ENCODE data around the gene CSRNP3. TPM values are rescaled to one million over a fixed set of nuclear protein-coding genes. Genes with fewer than 3 reads are reported as not detected.
A peak's percentile ranks its signal among the peaks of the same experiment; 100 is the strongest.

The CSRNP3 gene
- total RNA-seq, 2 donors from 2014 or later, result 2.3 to 5.9 TPM

- intact Hi-C loops (cut with DNase I), result no loop called here
- TF ChIP-seq CTCF (IDR thresholded peaks at IDR 0.05) (no peak), POLR2A (IDR thresholded peaks at IDR 0.05) (no peak)
- peak in 1 of 4 donors; percentile 3 for DNase-seq
- WGBS, 2 donors, result 70 to 78% methylated on average over 3 of the region's 3 CpGs
- H3K27me3 ChIP-seq, result no peaks in the 10 kb centered on the region
- no peaks in the 10 kb centered on the region for H3K9me3 ChIP-seq
- H3K4me1 ChIP-seq, result no peaks in the 10 kb centered on the region
- H3K27ac ChIP-seq, result no peak overlapping the region
- no peaks in the 10 kb centered on the region for H3K36me3 ChIP-seq (replicated peaks in 1 of 2; ENCODE audit: insufficient read depth in 1 of 2, low read depth in 2 of 2)
- no peak overlapping the region for H3K4me3 ChIP-seq
- ATAC-seq, result no peak
Measured at GRCh38 chr2:165582409-165582808, 112.9 kb downstream of the CSRNP3 start.

GRCh38 chr2:165582863-165583506, 113.5 kb downstream of the CSRNP3 start:
- 53 to 55% methylated on average over 1 of the region's 1 CpG for WGBS, 2 donors
- Histone ChIP-seq H3K4me3 (no peak overlapping the region), H3K36me3 (replicated peaks in 1 of 2; ENCODE audit: insufficient read depth in 1 of 2, low read depth in 2 of 2) (no peaks in the 10 kb centered on the region), H3K27ac (no peak overlapping the region), H3K27me3 (no peaks in the 10 kb centered on the region), H3K4me1 (no peaks in the 10 kb centered on the region), H3K9me3 (no peaks in the 10 kb centered on the region)
- intact Hi-C loops (cut with DNase I), result no loop called here
- ATAC-seq (no peak), DNase-seq (no peak)
- TF ChIP-seq POLR2A (IDR thresholded peaks at IDR 0.05), result no peak
- TF ChIP-seq CTCF (IDR thresholded peaks at IDR 0.05), result no peak

GRCh38 chr2:165584126-165584654, 114.7 kb downstream of the CSRNP3 start:
- Histone ChIP-seq H3K4me1 (no peaks in the 10 kb centered on the region), H3K27ac (no peak overlapping the region), H3K9me3 (no peaks in the 10 kb centered on the region), H3K4me3 (no peak overlapping the region), H3K27me3 (no peaks in the 10 kb centered on the region), H3K36me3 (replicated peaks in 1 of 2; ENCODE audit: insufficient read depth in 1 of 2, low read depth in 2 of 2) (no peaks in the 10 kb centered on the region)
- ATAC-seq (no peak), DNase-seq (no peak)
- TF ChIP-seq CTCF (IDR thresholded peaks at IDR 0.05) (no peak), POLR2A (IDR thresholded peaks at IDR 0.05) (no peak)
- 83 to 87% methylated on average over 3 of the region's 3 CpGs for WGBS, 2 donors
- intact Hi-C loops (cut with DNase I), result no loop called here

- ATAC-seq (no peak), DNase-seq (no peak)
- intact Hi-C loops (cut with DNase I), result no loop called here
- H3K27ac ChIP-seq, result no peak overlapping the region
- 79 to 90% methylated on average over 3 of the region's 3 CpGs for WGBS, 2 donors
- no peaks in the 10 kb centered on the region for H3K4me1 ChIP-seq
- no peaks in the 10 kb centered on the region for H3K27me3 ChIP-seq
- no peaks in the 10 kb centered on the region for H3K9me3 ChIP-seq
- TF ChIP-seq CTCF (IDR thresholded peaks at IDR 0.05) (no peak), POLR2A (IDR thresholded peaks at IDR 0.05) (no peak)
- H3K4me3 ChIP-seq, result no peak overlapping the region
- no peaks in the 10 kb centered on the region for H3K36me3 ChIP-seq (replicated peaks in 1 of 2; ENCODE audit: insufficient read depth in 1 of 2, low read depth in 2 of 2)
Measured at GRCh38 chr2:165586019-165586418, 116.5 kb downstream of the CSRNP3 start.
